GM21528 (cell line): Measurements from ENCODE around the gene MICU1.
"Not testable (repeated sequence)": the region's sequence is repeated elsewhere in the genome, so short reads cannot be mapped to it uniquely, and the experiment has no call there.

Source experiments
- ATAC-seq: cut with Tn5 transposase; IDR thresholded peaks from one replicate; pipeline ENCODE4 v1.9.1; 2021; ENCODE audit warnings: mild to moderate bottlenecking, moderate library complexity; ENCODE audit not compliant: unreplicated experiment, low FRiP score

The MICU1 gene

DNA sequence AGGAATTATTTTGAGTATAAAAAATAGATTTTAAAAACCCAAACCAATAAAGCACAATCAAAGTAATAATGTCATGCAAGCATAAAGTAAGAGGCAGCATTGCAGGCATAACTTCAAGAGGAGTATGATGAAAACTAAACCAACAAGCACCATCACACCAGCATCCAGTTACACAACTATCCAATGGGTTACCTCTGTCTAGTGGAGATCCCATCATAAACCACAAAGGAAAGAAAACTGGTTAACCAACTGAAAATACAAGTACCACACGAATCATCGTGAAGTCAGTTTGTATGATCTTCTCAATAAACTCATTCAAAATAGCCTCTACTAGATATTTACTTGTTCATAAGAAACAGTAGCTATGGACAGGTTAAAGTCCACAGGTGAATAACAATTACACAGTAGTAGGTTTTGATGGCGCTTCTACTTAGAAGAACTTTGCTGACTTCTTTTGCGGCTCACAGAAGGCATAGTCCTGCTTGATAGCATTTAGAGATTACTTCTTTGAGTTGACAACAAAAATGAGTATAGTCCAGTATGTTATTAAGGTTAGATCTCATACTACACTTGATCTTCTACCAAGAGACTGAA is 116.6 kb downstream of the MICU1 start:
- ATAC-seq = no peak

DNA sequence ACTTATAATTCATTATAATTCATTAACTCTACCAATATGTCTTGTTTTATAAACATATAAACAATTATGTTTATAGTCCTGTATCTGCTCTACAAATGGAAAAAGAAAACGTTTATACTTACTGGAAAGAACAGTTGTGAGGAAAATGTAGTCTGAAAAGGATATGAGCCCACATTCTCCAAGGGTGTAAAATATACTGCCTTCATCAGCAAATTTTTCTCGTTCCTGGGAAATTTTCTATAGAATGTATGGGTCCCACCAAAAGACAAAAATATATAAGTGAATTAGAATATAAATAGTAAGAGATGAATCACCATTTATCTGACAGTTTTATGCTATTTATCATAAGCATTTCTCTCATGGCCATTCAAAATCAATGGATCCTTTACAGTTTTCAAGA is 117.8 kb downstream of the MICU1 start:
- no peak for ATAC-seq

GRCh38 chr10:72506474-72506873 is 119.4 kb downstream of the MICU1 start:
- ATAC-seq = no peak

DNA sequence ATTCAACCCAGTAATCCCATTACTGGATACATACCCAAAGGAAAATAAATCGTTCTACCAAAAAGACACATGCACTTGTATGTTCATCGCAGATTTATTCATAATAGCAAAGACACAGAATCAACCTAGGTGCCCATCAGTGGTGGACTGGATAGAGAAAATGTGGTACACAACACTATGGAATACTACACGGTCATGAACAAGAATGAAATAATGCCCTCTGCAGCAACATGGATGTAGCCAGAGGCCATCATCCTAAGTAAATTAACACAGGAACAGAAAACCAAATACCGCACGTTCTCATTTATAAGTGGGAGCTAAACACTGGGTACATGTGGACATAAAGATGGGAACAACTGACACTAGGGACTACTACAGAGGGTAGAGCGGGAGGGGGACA is 120.4 kb downstream of the MICU1 start:
- ATAC-seq = no peak

- no peak for ATAC-seq
These were observed 122.0 kb downstream of the MICU1 start for GRCh38 chr10:72503694-72504438.

DNA sequence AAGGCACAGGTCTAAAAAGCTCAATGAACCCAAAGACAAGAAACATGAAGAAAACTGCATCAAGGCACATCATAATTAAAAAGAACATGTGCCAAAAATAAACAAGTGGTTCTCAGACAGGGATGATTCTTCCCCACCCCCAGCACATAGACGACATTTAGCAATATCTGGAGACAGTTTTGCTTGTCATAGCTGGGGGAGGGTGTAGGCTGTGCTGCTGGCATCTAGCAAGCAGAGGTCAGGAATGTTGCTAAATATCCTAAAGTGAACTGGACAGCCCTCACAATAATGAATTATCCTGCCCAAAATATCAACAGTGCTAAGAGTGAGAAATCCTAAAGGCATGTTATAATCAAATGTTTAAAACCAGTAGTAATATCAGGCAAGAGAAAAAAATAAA is 122.6 kb downstream of the MICU1 start:
- ATAC-seq = no peak

DNA sequence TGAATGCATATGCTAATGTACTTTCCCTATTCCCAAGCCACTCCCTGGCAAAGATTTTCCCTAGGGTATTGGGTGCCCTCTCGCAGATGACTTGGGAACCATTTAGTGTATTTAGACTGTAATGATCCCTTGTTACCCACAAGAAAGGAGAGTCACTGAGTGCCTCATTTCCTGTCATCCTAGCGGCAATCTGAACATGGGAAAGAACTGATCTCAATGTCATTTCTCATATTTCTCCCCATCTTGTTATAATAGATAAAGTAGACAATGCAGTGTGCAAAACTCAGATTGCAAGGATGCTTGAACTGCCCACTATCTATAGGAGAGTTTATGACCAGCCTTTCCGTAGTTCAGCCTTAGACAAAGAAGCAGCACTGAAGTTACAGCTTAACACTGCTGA is 123.3 kb downstream of the MICU1 start:
- no peak for ATAC-seq

GRCh38 chr10:72499701-72500100 is 126.2 kb downstream of the MICU1 start:
- no peak for ATAC-seq

DNA sequence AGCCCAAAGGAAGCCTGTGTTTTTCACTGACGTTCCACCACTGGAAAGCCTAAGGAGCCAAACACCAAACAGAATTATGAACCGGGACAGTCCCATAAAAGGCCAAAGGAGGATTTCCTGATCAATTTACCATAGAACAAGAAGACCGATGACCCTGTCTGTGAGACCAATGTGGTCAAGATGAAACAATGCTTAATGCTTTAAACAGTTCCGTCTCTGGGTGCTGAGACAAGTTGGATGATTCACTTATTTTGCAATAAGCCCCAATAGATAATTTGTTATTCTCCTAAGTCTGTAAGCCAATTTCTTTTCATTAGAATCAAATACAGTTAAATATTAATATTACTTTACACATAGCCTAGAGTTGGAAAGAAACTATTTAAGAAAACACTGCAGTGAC is 134.9 kb downstream of the MICU1 start:
- ATAC-seq = no peak

DNA sequence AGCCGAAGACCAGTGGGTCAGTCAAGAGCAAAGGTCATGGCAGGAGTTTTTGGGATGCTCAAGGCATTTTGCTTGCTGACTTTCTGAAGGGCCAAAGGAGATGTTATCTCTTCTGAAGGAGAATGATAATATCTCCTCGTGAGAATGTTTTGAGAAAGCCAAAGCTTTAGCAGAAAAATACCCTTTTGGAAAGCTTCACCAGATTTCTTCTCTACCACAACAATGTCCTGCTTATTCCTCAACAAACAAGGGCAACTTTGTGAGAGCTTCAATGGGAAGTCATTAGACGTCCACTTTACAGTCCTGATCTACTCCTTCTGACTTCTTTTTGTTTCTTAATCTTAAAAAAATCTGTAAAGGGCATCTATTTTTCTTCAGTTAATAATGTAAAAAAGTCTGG is 138.4 kb downstream of the MICU1 start:
- ATAC-seq = no peak

- ATAC-seq = no peak
These were observed 138.8 kb downstream of the MICU1 start for GRCh38 chr10:72487116-72487515.

DNA sequence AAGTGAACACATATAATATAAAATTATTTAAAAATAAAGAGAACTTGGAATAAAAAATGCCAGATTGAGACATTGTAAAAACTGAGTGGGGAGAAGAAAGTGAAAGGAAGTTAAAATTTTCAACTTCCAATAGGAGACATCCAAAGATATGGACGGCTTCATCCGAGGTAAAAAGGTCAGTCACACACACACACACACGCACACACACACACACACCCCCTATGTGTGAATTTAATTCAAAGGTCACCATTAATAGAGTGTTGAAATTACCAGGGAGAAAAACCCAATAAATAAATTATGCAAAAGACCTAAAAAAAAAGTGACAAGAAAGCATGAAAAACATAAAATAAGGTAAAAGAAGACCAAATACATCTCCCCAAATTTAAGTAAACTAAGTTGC is 140.2 kb downstream of the MICU1 start:
- no peak for ATAC-seq

DNA sequence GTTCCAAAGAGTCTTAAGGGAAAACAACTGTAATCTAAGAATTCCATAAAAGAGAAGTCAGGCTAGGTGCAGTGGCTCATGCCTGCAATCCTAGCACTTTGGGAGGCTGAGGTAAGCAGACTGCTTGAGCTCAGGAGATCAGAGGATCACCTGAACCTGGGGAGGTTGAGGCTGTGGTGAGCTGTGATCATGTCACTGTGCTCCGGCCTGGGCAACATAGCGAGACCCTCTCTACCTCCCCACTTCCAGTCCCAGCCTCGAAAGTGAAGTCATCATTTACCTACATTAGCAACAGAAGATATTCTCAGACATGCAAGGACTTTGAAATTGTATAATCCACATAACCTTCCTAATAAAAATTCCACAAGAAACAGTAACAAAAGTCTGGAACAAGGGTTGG is 141.4 kb downstream of the MICU1 start:
- no peak for ATAC-seq

DNA sequence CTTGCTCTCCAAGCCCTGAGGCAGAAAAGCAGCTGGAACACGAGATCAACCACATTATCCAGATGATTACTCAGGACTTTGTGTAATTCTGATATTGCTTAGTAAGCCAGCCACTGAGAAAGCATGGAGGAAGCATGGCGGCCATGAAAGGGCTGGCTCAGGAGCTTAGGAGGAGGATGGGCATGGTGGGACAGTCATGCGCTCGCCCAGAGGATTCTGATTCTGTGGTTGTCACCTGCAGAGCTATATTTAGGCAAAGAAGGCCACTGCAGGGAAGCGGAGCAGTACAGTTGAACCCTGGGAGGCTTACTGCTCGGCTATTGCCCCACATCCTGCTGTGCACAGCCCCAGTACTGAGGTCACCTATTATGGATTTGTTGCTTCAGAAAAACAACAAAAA is 142.4 kb downstream of the MICU1 start:
- ATAC-seq = no peak

GRCh38 chr10:72480861-72481260 is 145.0 kb downstream of the MICU1 start:
- no peak for ATAC-seq

DNA sequence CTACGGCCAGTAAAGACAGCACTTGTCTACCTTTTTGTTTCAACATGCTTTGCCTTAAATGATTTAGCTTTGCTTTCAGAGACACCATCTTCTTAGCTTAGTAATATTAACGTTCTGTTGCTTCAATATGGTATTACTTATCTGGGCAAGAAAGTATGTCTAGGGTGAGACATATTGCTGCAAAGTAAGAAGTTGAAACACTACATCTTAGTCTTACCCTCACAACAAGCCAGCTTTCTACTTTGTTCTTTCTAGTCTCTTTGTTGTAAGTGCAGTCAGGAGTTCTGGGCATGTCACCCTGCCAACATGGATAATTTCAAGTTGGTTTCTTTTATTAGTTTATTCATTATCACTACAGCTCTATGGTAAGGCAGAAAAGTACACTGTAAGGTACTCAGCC is 148.4 kb downstream of the MICU1 start:
- no peak for ATAC-seq

GRCh38 chr10:72472306-72472705 is 153.6 kb downstream of the MICU1 start:
- ATAC-seq = no peak

DNA sequence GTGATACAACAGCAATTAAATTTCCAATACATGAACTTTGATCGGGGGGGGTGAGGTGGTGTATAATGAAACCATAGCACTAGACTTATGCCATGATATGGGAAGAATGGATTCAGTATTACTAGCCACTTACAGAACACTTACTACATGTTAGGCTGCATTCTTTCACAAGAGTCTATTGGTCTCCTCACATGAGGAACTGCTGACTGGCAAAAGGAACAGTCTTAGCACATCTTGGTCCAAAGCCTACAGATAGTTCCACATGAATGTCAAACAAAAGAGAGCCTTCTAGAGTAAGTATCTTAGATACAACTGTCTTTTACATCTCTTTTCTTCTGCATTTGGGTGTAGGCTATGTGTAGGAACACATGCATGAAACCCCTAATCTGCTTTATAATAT is 155.2 kb downstream of the MICU1 start:
- ATAC-seq = no peak

DNA sequence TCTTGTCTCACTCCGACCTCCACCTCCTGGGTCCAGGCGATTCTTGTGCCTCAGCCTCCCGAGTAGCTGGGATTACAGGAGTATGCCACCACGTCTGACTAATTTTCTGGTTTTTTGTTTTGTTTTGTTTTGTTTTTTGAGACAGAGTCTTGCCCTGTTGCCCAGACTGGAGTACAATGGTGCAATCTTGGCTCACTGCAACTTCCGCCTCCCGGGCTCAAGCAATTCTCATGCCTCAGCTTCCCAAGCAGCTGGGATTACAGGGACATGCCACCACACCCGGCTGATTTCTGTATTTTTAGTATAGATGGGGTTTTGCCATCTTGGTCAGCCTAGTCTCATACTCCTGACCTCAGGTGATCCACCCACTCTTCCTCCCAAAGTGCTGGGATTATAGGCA is 158.8 kb downstream of the MICU1 start:
- not testable (repeated sequence) for ATAC-seq

GRCh38 chr10:72466018-72466417 is 159.9 kb downstream of the MICU1 start:
- ATAC-seq = no peak

- no peak for ATAC-seq
These were observed 161.4 kb downstream of the MICU1 start for GRCh38 chr10:72464438-72464837.

GRCh38 chr10:72462261-72462660 is 163.6 kb downstream of the MICU1 start:
- ATAC-seq = no peak
